Measurements from ENCODE around the gene FAM222A. TPM values are rescaled to one million over a fixed set of nuclear protein-coding genes. Genes with fewer than 3 reads are reported as not detected.

The FAM222A gene
- total and polyA plus RNA-seq, 2 of the 8 experiments (the other 6 are each of a cell fraction or from before 2014, with no cell fraction given), result 0.94 to 1.1 TPM

GRCh38 chr12:109695416-109695815 is 18.2 kb upstream of the FAM222A start:
- peaks cover 0 to 5% (median 3%) of the 10 kb centered on the region in 4 experiments; a peak in 3 of 7 replicates for H3K4me1 ChIP-seq (replicated peaks in 1 of 4; ENCODE audit: control insufficient read depth in 3 of 4, insufficient read depth in 4 of 4, low read length in 3 of 4)
- no peak overlapping the region for H2AK5ac ChIP-seq (ENCODE audit: low read depth, low read length)
- no peak overlapping the region for H3K4me2 ChIP-seq (ENCODE audit: insufficient read depth in 1 of 2, low read depth in 2 of 2, low read length in 2 of 2)
- ChIA-PET POLR2A (ENCODE audit: partially characterized antibody) (no interaction called here), CTCF (ENCODE audit: partially characterized antibody) (interaction anchor here (0.7 to 2.2 kb wide), 7 partner anchors 13 to 97 kb away, joined by 3 to 8 read pairs (median 3); no protein-coding TSS in a partner anchor)
- no peak overlapping the region for H4K91ac ChIP-seq (replicated peaks; ENCODE audit: insufficient read length, low read length)
- H4K20me1 ChIP-seq (replicated peaks in 1 of 2; ENCODE audit: control insufficient read depth in 1 of 2, insufficient read depth in 2 of 2, low read length in 2 of 2), result no peaks in the 10 kb centered on the region
- H3K4ac ChIP-seq (replicated peaks; ENCODE audit: insufficient read length, low read depth, low read length), result no peak overlapping the region
- no peak overlapping the region for H2BK20ac ChIP-seq (ENCODE audit: low read length)
- H2BK120ac ChIP-seq (replicated peaks; ENCODE audit: low read depth, low read length), result no peak overlapping the region
- DNase-seq (ENCODE audit: low read depth in 1 of 2, low spot score in 2 of 2), result no peak
- no peak overlapping the region for H3K14ac ChIP-seq (ENCODE audit: insufficient read length)
- H3K23ac ChIP-seq (ENCODE audit: insufficient read length), result no peak overlapping the region
- H3K18ac ChIP-seq (ENCODE audit: extremely low read depth, low read length), result no peak overlapping the region
- no peak overlapping the region for H4K8ac ChIP-seq (ENCODE audit: extremely low read depth, insufficient read depth, low read length)
- no peak overlapping the region for H4K5ac ChIP-seq (ENCODE audit: insufficient read length, low read depth, low read length)
- no peak overlapping the region for H2AFZ ChIP-seq (ENCODE audit: low read length)
- no peak overlapping the region for H3K56ac ChIP-seq (replicated peaks; ENCODE audit: insufficient read length, low read depth, low read length)
- no peak overlapping the region for H2BK15ac ChIP-seq (ENCODE audit: low read length)
- no peak for FAIRE-seq
- H3K4me3 ChIP-seq (ENCODE audit: extremely low read depth in 1 of 4, insufficient read depth in 2 of 4, low read depth in 3 of 4, low read length in 4 of 4), result no peak overlapping the region
- H3K79me2 ChIP-seq (ENCODE audit: control insufficient read depth in 1 of 2, insufficient read depth in 2 of 2, low read length in 2 of 2), result no peaks in the 10 kb centered on the region
- H3K27me3 ChIP-seq (replicated peaks in 1 of 4; ENCODE audit: control insufficient read depth in 3 of 4, extremely low read depth in 1 of 4, insufficient read depth in 3 of 4, low read length in 3 of 4), result no peaks in the 10 kb centered on the region
- no peaks in the 10 kb centered on the region for H3K9me3 ChIP-seq (ENCODE audit: insufficient read depth in 2 of 2, low read depth in 1 of 2, low read length in 1 of 2)
- WGBS, 2 experiments (ENCODE audit: extremely low coverage in 1 of 2, insufficient coverage in 1 of 2, insufficient read length in 1 of 2, insufficient replicate concordance in 2 of 2, low coverage in 1 of 2, low lambda C conversion rate in 2 of 2, missing lambda C conversion rate in 1 of 2), result 88% methylated on average over 10 of the region's 12 CpGs; no CpG with 5 or more reads in 1 of the 2 experiments
- H3K9ac ChIP-seq (replicated peaks in 1 of 4; ENCODE audit: extremely low read depth in 1 of 4, low read depth in 3 of 4, low read length in 3 of 4), result no peak overlapping the region
- H3K36me3 ChIP-seq (ENCODE audit: control insufficient read depth in 2 of 4, insufficient read depth in 4 of 4, low read length in 3 of 4), result no peaks in the 10 kb centered on the region
- no peaks in the 10 kb centered on the region for H3K79me1 ChIP-seq (ENCODE audit: low read depth, low read length)
- TF ChIP-seq BCL11A (IDR thresholded peaks at IDR 0.05; ENCODE audit: low read depth in 2 of 2, low read length in 2 of 2) (no peak), SP1 (IDR thresholded peaks at IDR 0.05; ENCODE audit: low read depth, low read length) (no peak), CREB1 (IDR thresholded peaks at IDR 0.05) (no peak), RNF2 (IDR thresholded peaks at IDR 0.05; ENCODE audit: borderline replicate concordance, low read depth, low read length, missing control alignments, poor library complexity, severe bottlenecking) (no peak), BACH1 (IDR thresholded peaks at IDR 0.05; ENCODE audit: low read length) (no peak), FOSL1 (IDR thresholded peaks at IDR 0.05; ENCODE audit: insufficient read depth, low read depth, low read length) (no peak), CHD2 (IDR thresholded peaks at IDR 0.05; ENCODE audit: low read length) (no peak)
- 0 out of 2 replicates have a peak, but pooled peaks cover 1% of the 10 kb centered on the region for H3K23me2 ChIP-seq (ENCODE audit: low read depth, low read length)
- H3K27ac ChIP-seq (ENCODE audit: low read depth, low read length), result no peak overlapping the region
- no peak overlapping the region for H2BK5ac ChIP-seq (ENCODE audit: low read depth, low read length)
- H2BK12ac ChIP-seq (ENCODE audit: low read depth, low read length), result no peak overlapping the region
